Kidney (tissue), 14 donors: ENCODE results near the gene ETV7. TPM values are rescaled to one million over a fixed set of nuclear protein-coding genes. Genes with fewer than 3 reads are reported as not detected.
A peak's percentile ranks its signal among the peaks of the same experiment; 100 is the strongest.

Experiments
- DNase-seq, 5 donors: peaks; one replicate each; pipeline ENCODE4 v3.0.0-alpha.2; 2013 to 2020
- FAIRE-seq: peaks from 2 replicates; lab custom pipeline; 2012; peaks lifted over from hg19 to GRCh38; lab: Jason Lieb, UNC
- H3K27ac ChIP-seq, 2 donors: one replicate each; pipeline ENCODE4 v1.7.0; 2013; ENCODE audit warnings: low read depth in 2 of 2, low read length in 2 of 2, inconsistent platforms in 1 of 2
- H3K27me3 ChIP-seq: one replicate; pipeline ENCODE4 v1.7.1; 2013; ENCODE audit warnings: low read length, inconsistent platforms; ENCODE audit not compliant: control insufficient read depth, insufficient read depth
- H3K36me3 ChIP-seq, 3 donors: one replicate each; pipeline versions ENCODE4 v1.7.0 to v1.7.1; 2013; ENCODE audit warnings: low read length in 3 of 3, control low read depth in 1 of 3, inconsistent platforms in 1 of 3; ENCODE audit not compliant: insufficient read depth in 3 of 3, control insufficient read depth in 2 of 3
- H3K4me1 ChIP-seq, 3 donors: one replicate each; pipeline versions ENCODE4 v1.7.0 to v1.7.1; 2013; ENCODE audit warnings: low read length in 3 of 3, inconsistent platforms in 1 of 3, low read depth in 1 of 3; ENCODE audit not compliant: control insufficient read depth in 2 of 3, insufficient read depth in 2 of 3
- H3K4me3 ChIP-seq, 3 donors: one replicate each; pipeline versions ENCODE4 v1.7.0 to v1.8.1; 2013; ENCODE audit warnings: low read length in 3 of 3, control low read depth in 1 of 3, inconsistent platforms in 1 of 3
- H3K9ac ChIP-seq, 3 donors: one replicate each; pipeline versions ENCODE4 v1.7.0 to v1.7.1; 2013; ENCODE audit warnings: low read length in 3 of 3, control low read depth in 1 of 3, inconsistent platforms in 1 of 3
- H3K9me3 ChIP-seq, 3 donors: one replicate each; pipeline versions ENCODE4 v1.7.0 to v1.7.1; 2013; ENCODE audit warnings: low read length in 3 of 3, control low read depth in 1 of 3, inconsistent platforms in 1 of 3; ENCODE audit not compliant: control insufficient read depth in 2 of 3, insufficient read depth in 1 of 3
- CTCF ChIP-seq: IDR thresholded peaks from 3 replicates; pipeline ENCODE4 v1.5.1; 2012; ENCODE audit warnings: mild to moderate bottlenecking, moderate library complexity, borderline replicate concordance; ENCODE audit not compliant: insufficient read depth; ENCODE audit errors: extremely low read depth
- intact Hi-C: fragments of 100-400 bp; cut with DNase I; formaldehyde crosslinking; loops from one replicate; pipeline ENCODE4 v1.11.1; 2022
- polyA plus RNA-seq: library from polyadenylated mRNA; stranded (reverse); fragments of 350-450 nt; fragmentation: Illumina TruSeq; extraction: RNeasy Lipid Tissue Mini Kit (QIAGEN cat#74804); gene quantifications from one replicate; pipeline ENCODE4 v1.2.3, GENCODE V29; 2014; ENCODE audit warnings: low read depth, low replicate concordance; ENCODE audit not compliant: insufficient read depth
- total RNA-seq: library from RNA; stranded (reverse); fragmentation: NEBNext Ultra II Directional; extraction: Animal tissue kit (Norgen Biotek cat#: 25700); gene quantifications from one replicate; pipeline ENCODE4 v1.2.1, GENCODE V29; 2021
- donor health status: control.
- donor health status: control.
- donor health status: control.
- donor health status: control.
- donor health status: control.
- donor health status: DM: yes; HTN: yes; CAD: no.
- donor health status: Normal renal cell carcinoma (clear cell type).

ETV7 gene
- total and polyA plus RNA-seq, 2 donors from 2014 or later = 0.99 to 4.6 TPM

- no peaks in the 10 kb centered on the region for H3K36me3 ChIP-seq
- H3K9ac ChIP-seq = peak overlapping the region; percentile 56 to 94 (median 90)
- peak overlapping the region; percentile 52 to 72 for H3K27ac ChIP-seq
- no peaks in the 10 kb centered on the region for H3K27me3 ChIP-seq
- intact Hi-C loops = no loop called here
- peak overlapping the region; percentile 75 to 94 (median 76) for H3K4me3 ChIP-seq
- peaks cover 0 to 3% (median 2%) of the 10 kb centered on the region in 3 donors for H3K4me1 ChIP-seq
- no peaks in the 10 kb centered on the region for H3K9me3 ChIP-seq
- DNase-seq (peak; percentile 99 to 100 (median 99)), FAIRE-seq (peak; percentile 96)
- TF ChIP-seq CTCF = peak; percentile 76
Observed at GRCh38 chr6:36423101-36423824, 35.8 kb upstream of the ETV7 start.

- H3K27me3 ChIP-seq = no peaks in the 10 kb centered on the region
- H3K9ac ChIP-seq = peak overlapping the region; percentile 26 to 84 (median 30)
- intact Hi-C loops = no loop called here
- no peak for TF ChIP-seq CTCF
- H3K4me1 ChIP-seq = peaks cover 0 to 3% (median 2%) of the 10 kb centered on the region in 3 donors
- H3K36me3 ChIP-seq = no peaks in the 10 kb centered on the region
- no peak for FAIRE-seq
- H3K27ac ChIP-seq = peak overlapping the region in 1 of 2 donors; percentile 72
- DNase-seq = no peak
- H3K4me3 ChIP-seq = peak overlapping the region; percentile 67 to 94 (median 76)
- H3K9me3 ChIP-seq = no peaks in the 10 kb centered on the region
Observed at GRCh38 chr6:36422714-36423100, 35.2 kb upstream of the ETV7 start.

- Histone ChIP-seq H3K4me3 (no peak overlapping the region), H3K27me3 (no peaks in the 10 kb centered on the region), H3K27ac (no peak overlapping the region), H3K9me3 (no peaks in the 10 kb centered on the region), H3K9ac (no peak overlapping the region), H3K36me3 (no peaks in the 10 kb centered on the region), H3K4me1 (peaks cover 0 to 3% (median 2%) of the 10 kb centered on the region in 3 donors)
- FAIRE-seq (no peak), DNase-seq (no peak)
- TF ChIP-seq CTCF = no peak
- intact Hi-C loops = no loop called here
Observed at GRCh38 chr6:36419310-36419709, 31.8 kb upstream of the ETV7 start.

- Histone ChIP-seq H3K36me3 (no peaks in the 10 kb centered on the region), H3K27ac (no peak overlapping the region), H3K9ac (no peak overlapping the region), H3K4me1 (peaks cover 0 to 3% (median 2%) of the 10 kb centered on the region in 3 donors), H3K9me3 (no peaks in the 10 kb centered on the region), H3K4me3 (no peak overlapping the region), H3K27me3 (no peaks in the 10 kb centered on the region)
- DNase-seq = peak in 1 of 5 donors; percentile 34
- FAIRE-seq = no peak
- intact Hi-C loops = no loop called here
- no peak for TF ChIP-seq CTCF
Observed at GRCh38 chr6:36418558-36418957, 31.1 kb upstream of the ETV7 start.
